Esophagus muscularis mucosa (tissue), 4 donors: Measurements from ENCODE around the gene MAN1A1.

Experiments
- EP300 ChIP-seq: sonication (generic); formaldehyde crosslinking; IDR thresholded peaks from one replicate; pipeline ENCODE4 v1.6.1; 2017; ENCODE audit warnings: antibody characterized with exemption
- POLR2A ChIP-seq: fragments of 450-650 bp; IDR thresholded peaks from one replicate; pipeline ENCODE4 v1.6.1; 2017; ENCODE audit warnings: antibody characterized with exemption, moderate library complexity, mild to moderate bottlenecking, low read depth
- POLR2AphosphoS5 ChIP-seq, 2 donors: sonication (generic); formaldehyde crosslinking; IDR thresholded peaks; one replicate each; pipeline ENCODE4 v1.6.1; 2017; ENCODE audit warnings: antibody characterized with exemption in 2 of 2
- TF ChIP-seq, protein P1 (sequence below), 3 experiments: fragments of 200-600 bp in 2 of 3; fragments of 450-650 bp in 1 of 3; sonication (generic) in 2 of 3; IDR thresholded peaks; one replicate each; pipeline ENCODE4 v1.5.1; 2017 to 2019; ENCODE audit warnings: antibody characterized with exemption in 3 of 3, mild to moderate bottlenecking in 2 of 3, moderate library complexity in 1 of 3

DNA sequence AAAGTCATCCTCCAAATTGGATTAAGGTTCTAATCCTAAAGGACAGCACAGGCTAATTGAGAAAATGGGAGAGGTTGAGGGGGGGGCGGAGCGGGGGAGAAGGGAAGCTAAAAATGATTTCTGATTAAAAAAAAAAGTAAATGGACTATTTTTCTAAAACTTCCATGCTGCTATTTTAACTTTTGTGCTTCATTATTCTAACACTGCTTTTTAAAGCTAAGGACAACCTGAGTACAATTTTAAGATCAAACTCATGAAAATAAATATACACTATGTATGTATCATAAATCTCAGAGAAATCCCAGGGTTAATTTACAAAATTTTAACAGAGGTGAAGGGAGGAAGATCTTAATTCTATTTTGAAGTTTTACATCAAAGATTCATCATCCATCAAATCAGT lies 4.4 kb downstream of the MAN1A1 start:
- no peak for TF ChIP-seq POLR2AphosphoS5 (IDR thresholded peaks at IDR 0.05)
- TF ChIP-seq, protein P1, sequence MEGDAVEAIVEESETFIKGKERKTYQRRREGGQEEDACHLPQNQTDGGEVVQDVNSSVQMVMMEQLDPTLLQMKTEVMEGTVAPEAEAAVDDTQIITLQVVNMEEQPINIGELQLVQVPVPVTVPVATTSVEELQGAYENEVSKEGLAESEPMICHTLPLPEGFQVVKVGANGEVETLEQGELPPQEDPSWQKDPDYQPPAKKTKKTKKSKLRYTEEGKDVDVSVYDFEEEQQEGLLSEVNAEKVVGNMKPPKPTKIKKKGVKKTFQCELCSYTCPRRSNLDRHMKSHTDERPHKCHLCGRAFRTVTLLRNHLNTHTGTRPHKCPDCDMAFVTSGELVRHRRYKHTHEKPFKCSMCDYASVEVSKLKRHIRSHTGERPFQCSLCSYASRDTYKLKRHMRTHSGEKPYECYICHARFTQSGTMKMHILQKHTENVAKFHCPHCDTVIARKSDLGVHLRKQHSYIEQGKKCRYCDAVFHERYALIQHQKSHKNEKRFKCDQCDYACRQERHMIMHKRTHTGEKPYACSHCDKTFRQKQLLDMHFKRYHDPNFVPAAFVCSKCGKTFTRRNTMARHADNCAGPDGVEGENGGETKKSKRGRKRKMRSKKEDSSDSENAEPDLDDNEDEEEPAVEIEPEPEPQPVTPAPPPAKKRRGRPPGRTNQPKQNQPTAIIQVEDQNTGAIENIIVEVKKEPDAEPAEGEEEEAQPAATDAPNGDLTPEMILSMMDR (IDR thresholded peaks at IDR 0.05), result no peak
- no peak for TF ChIP-seq POLR2A
- TF ChIP-seq EP300, result no peak
